ENCODE data around the gene FKBP9. TPM values are rescaled to one million over a fixed set of nuclear protein-coding genes. Genes with fewer than 3 reads are reported as not detected.
A peak's percentile ranks its signal among the peaks of the same experiment; 100 is the strongest.

The FKBP9 gene
- total and polyA plus RNA-seq, 7 donors, result 10.6 to 42.6 (median 23.2) TPM

- H3K27ac ChIP-seq, result peak overlapping the region; percentile 83
- H3K27me3 ChIP-seq (ENCODE audit: insufficient read depth in 3 of 3, low read length in 2 of 3), result no peaks in the 10 kb centered on the region
- WGBS, 3 donors, result 3 to 8% (median 4%) methylated on average over 5 of the region's 5 CpGs
- no peak for TF ChIP-seq CTCF (IDR thresholded peaks at IDR 0.05)
- H3K36me3 ChIP-seq (ENCODE audit: insufficient read depth in 1 of 2, low read depth in 1 of 2), result peaks cover 0 to 5% of the 10 kb centered on the region in 2 donors
- DNase-seq (no peak), ATAC-seq (peak in 1 of 4 donors; percentile 6)
- no peaks in the 10 kb centered on the region for H3K9me3 ChIP-seq
- intact Hi-C loops (cut with DNase I), result loop anchor here in 1 of 2 donors (5.0 kb wide), 1 partner anchor 82 kb away; the partner anchor contains the start of gene FKBP9
- H3K4me1 ChIP-seq, result peaks cover 30% of the 10 kb centered on the region
- H3K4me3 ChIP-seq, result peak overlapping the region; percentile 76
Observed at GRCh38 chr7:33039257-33039902, 82.1 kb downstream of the FKBP9 start.

GRCh38 chr7:33039903-33040292 is 82.7 kb downstream of the FKBP9 start:
- H3K9me3 ChIP-seq, result no peaks in the 10 kb centered on the region
- TF ChIP-seq CTCF (IDR thresholded peaks at IDR 0.05), result no peak
- H3K36me3 ChIP-seq (ENCODE audit: insufficient read depth in 1 of 2, low read depth in 1 of 2), result peaks cover 0 to 5% of the 10 kb centered on the region in 2 donors
- H3K27ac ChIP-seq, result peak overlapping the region; percentile 83
- peak; percentile 52 to 71 (median 60) for ATAC-seq
- no peaks in the 10 kb centered on the region for H3K27me3 ChIP-seq (ENCODE audit: insufficient read depth in 3 of 3, low read length in 2 of 3)
- DNase-seq, result no peak
- peak overlapping the region; percentile 76 for H3K4me3 ChIP-seq
- intact Hi-C loops (cut with DNase I), result loop anchor here (5.0 to 10.0 kb wide), 2 partner anchors 83 to 235 kb away; partner anchors contain the start of gene FKBP9 (in 1 of the 2)
- H3K4me1 ChIP-seq, result peaks cover 35% of the 10 kb centered on the region
- WGBS, 3 donors, result 0 to 10% (median 1%) methylated on average over 1 of the region's 1 CpG

- H3K4me1 ChIP-seq, result peaks cover 34% of the 10 kb centered on the region
- H3K27ac ChIP-seq, result peak overlapping the region; percentile 83
- peak overlapping the region; percentile 76 for H3K4me3 ChIP-seq
- no peak for TF ChIP-seq CTCF (IDR thresholded peaks at IDR 0.05)
- peak; percentile 89 to 92 (median 91) for ATAC-seq
- H3K36me3 ChIP-seq (ENCODE audit: insufficient read depth in 1 of 2, low read depth in 1 of 2), result no peaks in the 10 kb centered on the region
- no peaks in the 10 kb centered on the region for H3K27me3 ChIP-seq (ENCODE audit: insufficient read depth in 3 of 3, low read length in 2 of 3)
- no peak for DNase-seq
- H3K9me3 ChIP-seq, result no peaks in the 10 kb centered on the region
- intact Hi-C loops (cut with DNase I), result loop anchor here in 1 of 2 donors (10.0 kb wide), 1 partner anchor 236 kb away; no protein-coding TSS in a partner anchor
- 14 to 23% (median 14%) methylated on average over 9 of the region's 9 CpGs for WGBS, 3 donors
Observed at GRCh38 chr7:33040803-33041516, 83.7 kb downstream of the FKBP9 start.

- intact Hi-C loops (cut with DNase I), result loop anchor here in 1 of 2 donors (10.0 kb wide), 1 partner anchor 237 kb away; no protein-coding TSS in a partner anchor
- Histone ChIP-seq H3K27me3 (ENCODE audit: insufficient read depth in 3 of 3, low read length in 2 of 3) (no peaks in the 10 kb centered on the region), H3K9me3 (no peaks in the 10 kb centered on the region), H3K27ac (peak overlapping the region; percentile 83), H3K36me3 (ENCODE audit: insufficient read depth in 1 of 2, low read depth in 1 of 2) (no peaks in the 10 kb centered on the region), H3K4me1 (peaks cover 34% of the 10 kb centered on the region), H3K4me3 (peak overlapping the region; percentile 76)
- DNase-seq, result no peak
- ATAC-seq, result peak in 1 of 4 donors; percentile 6
- no peak for TF ChIP-seq CTCF (IDR thresholded peaks at IDR 0.05)
- WGBS, 3 donors, result 51 to 76% (median 58%) methylated on average over 8 of the region's 8 CpGs
Observed at GRCh38 chr7:33041631-33042428, 84.6 kb downstream of the FKBP9 start.
